Measurements from ENCODE around the gene TPSAB1. TPM values are rescaled to one million over a fixed set of nuclear protein-coding genes. Genes with fewer than 3 reads are reported as not detected.

Gene TPSAB1
- total RNA-seq, 1 experiment from 2014 or later = not detected

- ChIA-PET POLR2A (no interaction called here), CTCF (no interaction called here)
- TF ChIP-seq, protein P1, sequence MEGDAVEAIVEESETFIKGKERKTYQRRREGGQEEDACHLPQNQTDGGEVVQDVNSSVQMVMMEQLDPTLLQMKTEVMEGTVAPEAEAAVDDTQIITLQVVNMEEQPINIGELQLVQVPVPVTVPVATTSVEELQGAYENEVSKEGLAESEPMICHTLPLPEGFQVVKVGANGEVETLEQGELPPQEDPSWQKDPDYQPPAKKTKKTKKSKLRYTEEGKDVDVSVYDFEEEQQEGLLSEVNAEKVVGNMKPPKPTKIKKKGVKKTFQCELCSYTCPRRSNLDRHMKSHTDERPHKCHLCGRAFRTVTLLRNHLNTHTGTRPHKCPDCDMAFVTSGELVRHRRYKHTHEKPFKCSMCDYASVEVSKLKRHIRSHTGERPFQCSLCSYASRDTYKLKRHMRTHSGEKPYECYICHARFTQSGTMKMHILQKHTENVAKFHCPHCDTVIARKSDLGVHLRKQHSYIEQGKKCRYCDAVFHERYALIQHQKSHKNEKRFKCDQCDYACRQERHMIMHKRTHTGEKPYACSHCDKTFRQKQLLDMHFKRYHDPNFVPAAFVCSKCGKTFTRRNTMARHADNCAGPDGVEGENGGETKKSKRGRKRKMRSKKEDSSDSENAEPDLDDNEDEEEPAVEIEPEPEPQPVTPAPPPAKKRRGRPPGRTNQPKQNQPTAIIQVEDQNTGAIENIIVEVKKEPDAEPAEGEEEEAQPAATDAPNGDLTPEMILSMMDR (IDR thresholded peaks at IDR 0.05; ENCODE audit: insufficient read depth in 1 of 2, low read depth in 1 of 2, low read length in 1 of 2, severe bottlenecking in 1 of 2, unreplicated experiment in 1 of 2) = no peak
- Mint-ChIP-seq H3K27ac (ENCODE audit: unreplicated experiment) (no peak overlapping the region), H3K4me3 (ENCODE audit: unreplicated experiment) (no peak overlapping the region), H3K36me3 (ENCODE audit: insufficient read depth, unreplicated experiment) (peaks cover 4% of the 10 kb centered on the region), H3K27me3 (ENCODE audit: insufficient read depth, unreplicated experiment) (no peaks in the 10 kb centered on the region), H3K9me3 (ENCODE audit: unreplicated experiment) (no peaks in the 10 kb centered on the region), H3K4me1 (ENCODE audit: low read depth, unreplicated experiment) (no peaks in the 10 kb centered on the region)
- Histone ChIP-seq H3K9me3 (no peaks in the 10 kb centered on the region), H3K4me1 (no peaks in the 10 kb centered on the region), H3K4me3 (ENCODE audit: low read depth, low read length) (no peak overlapping the region), H3K27me3 (replicated peaks; ENCODE audit: control insufficient read depth, insufficient read depth, low read length) (no peaks in the 10 kb centered on the region), H3K36me3 (ENCODE audit: control insufficient read depth, insufficient read depth, low read length) (no peaks in the 10 kb centered on the region)
- no peak for DNase-seq
- BruUV-seq (replicated peaks) = no TSS peak
- intact Hi-C loops (cut with micrococcal nuclease; ENCODE audit: unreplicated experiment) = no loop called here
Observed at GRCh38 chr16:1210461-1210860, 30.0 kb upstream of the TPSAB1 start.

GRCh38 chr16:1211451-1212268, 28.8 kb upstream of the TPSAB1 start:
- Mint-ChIP-seq H3K27ac (ENCODE audit: unreplicated experiment) (no peak overlapping the region), H3K4me1 (ENCODE audit: low read depth, unreplicated experiment) (no peaks in the 10 kb centered on the region), H3K27me3 (ENCODE audit: insufficient read depth, unreplicated experiment) (no peaks in the 10 kb centered on the region), H3K4me3 (ENCODE audit: unreplicated experiment) (no peak overlapping the region), H3K9me3 (ENCODE audit: unreplicated experiment) (no peaks in the 10 kb centered on the region), H3K36me3 (ENCODE audit: insufficient read depth, unreplicated experiment) (no peaks in the 10 kb centered on the region)
- ChIA-PET POLR2A (no interaction called here), CTCF (no interaction called here)
- H3K4me1 ChIP-seq = no peaks in the 10 kb centered on the region
- no peaks in the 10 kb centered on the region for H3K27me3 ChIP-seq (replicated peaks; ENCODE audit: control insufficient read depth, insufficient read depth, low read length)
- H3K36me3 ChIP-seq (ENCODE audit: control insufficient read depth, insufficient read depth, low read length) = no peaks in the 10 kb centered on the region
- DNase-seq = no peak
- intact Hi-C loops (cut with micrococcal nuclease; ENCODE audit: unreplicated experiment) = no loop called here
- no peaks in the 10 kb centered on the region for H3K9me3 ChIP-seq
- no peak overlapping the region for H3K4me3 ChIP-seq (ENCODE audit: low read depth, low read length)
- no TSS peak for BruUV-seq (replicated peaks)
- TF ChIP-seq, protein P1 (IDR thresholded peaks at IDR 0.05; ENCODE audit: insufficient read depth in 1 of 2, low read depth in 1 of 2, low read length in 1 of 2, severe bottlenecking in 1 of 2, unreplicated experiment in 1 of 2) = no peak

DNA sequence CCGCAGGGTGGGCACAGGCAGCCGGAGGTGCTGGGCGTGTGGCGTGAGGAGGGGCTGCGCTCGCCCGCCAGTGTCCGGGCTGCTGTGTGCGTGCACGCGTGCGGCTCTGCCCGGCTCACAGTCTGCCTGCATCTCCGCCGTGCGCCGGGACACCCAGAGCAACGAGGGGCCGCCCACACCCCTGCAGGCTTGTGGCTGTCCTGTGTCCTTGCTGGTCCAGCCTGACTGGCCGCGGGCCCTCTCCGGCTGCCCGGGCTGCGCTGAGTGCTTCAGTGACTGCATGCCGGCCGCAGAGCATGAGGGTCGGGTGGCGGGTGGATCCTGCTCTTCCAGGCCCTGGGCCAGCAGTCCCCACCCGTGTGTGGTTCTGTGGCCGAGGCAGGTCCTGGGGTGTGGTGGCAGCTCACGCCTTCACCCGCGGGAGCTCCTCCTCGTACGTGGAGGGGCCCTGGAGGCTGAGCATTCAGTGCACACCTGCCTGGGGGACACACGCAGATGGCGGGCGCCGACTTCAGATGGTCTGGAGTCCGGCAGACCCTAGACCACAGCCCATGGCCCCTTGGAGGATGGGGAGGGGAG, 27.8 kb upstream of the TPSAB1 start:
- ChIA-PET POLR2A (no interaction called here), CTCF (no interaction called here)
- BruUV-seq (replicated peaks) = no TSS peak
- Mint-ChIP-seq H3K9me3 (ENCODE audit: unreplicated experiment) (no peaks in the 10 kb centered on the region), H3K4me3 (ENCODE audit: unreplicated experiment) (no peak overlapping the region), H3K27ac (ENCODE audit: unreplicated experiment) (no peak overlapping the region), H3K4me1 (ENCODE audit: low read depth, unreplicated experiment) (no peaks in the 10 kb centered on the region), H3K36me3 (ENCODE audit: insufficient read depth, unreplicated experiment) (no peaks in the 10 kb centered on the region), H3K27me3 (ENCODE audit: insufficient read depth, unreplicated experiment) (no peaks in the 10 kb centered on the region)
- Histone ChIP-seq H3K27me3 (replicated peaks; ENCODE audit: control insufficient read depth, insufficient read depth, low read length) (no peaks in the 10 kb centered on the region), H3K9me3 (no peaks in the 10 kb centered on the region), H3K36me3 (ENCODE audit: control insufficient read depth, insufficient read depth, low read length) (no peaks in the 10 kb centered on the region), H3K4me3 (ENCODE audit: low read depth, low read length) (no peak overlapping the region), H3K4me1 (no peaks in the 10 kb centered on the region)
- TF ChIP-seq, protein P1 (IDR thresholded peaks at IDR 0.05; ENCODE audit: insufficient read depth in 1 of 2, low read depth in 1 of 2, low read length in 1 of 2, severe bottlenecking in 1 of 2, unreplicated experiment in 1 of 2) = no peak
- intact Hi-C loops (cut with micrococcal nuclease; ENCODE audit: unreplicated experiment) = no loop called here
- DNase-seq = no peak

Measured in Caco-2 (cell line).